Kidney tubule cell (primary cell): Measurements from ENCODE around the gene PIK3R4.

ENCODE experiments used
- DNase-seq: peaks from one replicate; pipeline ENCODE4 v3.0.0-alpha.2; 2018; ENCODE audit warnings: low spot score

The PIK3R4 gene

DNA sequence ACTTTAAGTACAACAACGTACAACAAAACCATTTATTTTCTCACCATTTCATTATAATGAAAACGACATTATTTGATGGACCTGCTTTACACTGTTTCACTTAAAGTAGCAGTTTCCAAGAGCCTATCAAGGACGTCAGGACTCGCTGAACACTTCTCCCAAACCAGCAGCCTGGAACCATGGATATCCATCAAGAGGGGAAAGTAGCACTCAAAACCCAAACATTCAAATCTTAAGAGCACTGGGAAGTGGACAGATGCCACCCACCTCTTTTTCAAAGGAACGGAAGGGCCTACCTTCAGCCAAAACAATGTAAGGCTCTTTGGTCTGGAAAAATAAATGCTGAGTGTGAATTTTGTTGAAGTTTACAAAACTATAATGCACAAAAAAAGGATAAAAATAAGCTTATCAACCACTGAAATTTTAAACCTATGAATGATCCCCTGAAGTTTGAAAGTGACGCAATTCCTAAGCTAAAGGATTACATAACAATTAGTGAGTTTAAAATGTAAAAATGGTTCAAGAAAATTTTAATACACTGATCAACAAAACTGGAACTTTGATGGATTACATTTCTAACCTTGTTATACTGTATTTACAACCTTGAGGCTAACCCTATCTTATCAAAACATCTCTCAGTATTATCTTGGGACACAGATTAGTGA lies 4.6 kb downstream of the PIK3R4 start:
- no peak for DNase-seq

DNA sequence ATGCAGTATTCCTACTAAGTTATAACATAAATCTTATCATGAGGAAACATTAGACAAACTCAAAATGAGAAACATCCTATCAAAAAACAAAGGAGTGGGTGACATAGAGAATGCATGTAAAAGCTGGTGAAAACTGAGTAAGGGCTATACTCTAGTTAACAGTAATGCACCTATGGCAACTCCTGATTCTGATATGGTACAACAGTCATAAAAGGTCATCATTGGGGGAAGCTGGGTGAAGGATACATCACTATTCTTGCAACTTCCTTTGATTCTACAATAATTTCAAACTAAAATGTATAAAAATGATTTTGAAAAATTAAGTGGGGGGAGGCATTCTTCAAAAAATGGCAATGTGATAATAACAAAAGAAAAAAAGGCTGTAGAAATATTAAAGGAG lies 6.8 kb downstream of the PIK3R4 start:
- no peak for DNase-seq

DNA sequence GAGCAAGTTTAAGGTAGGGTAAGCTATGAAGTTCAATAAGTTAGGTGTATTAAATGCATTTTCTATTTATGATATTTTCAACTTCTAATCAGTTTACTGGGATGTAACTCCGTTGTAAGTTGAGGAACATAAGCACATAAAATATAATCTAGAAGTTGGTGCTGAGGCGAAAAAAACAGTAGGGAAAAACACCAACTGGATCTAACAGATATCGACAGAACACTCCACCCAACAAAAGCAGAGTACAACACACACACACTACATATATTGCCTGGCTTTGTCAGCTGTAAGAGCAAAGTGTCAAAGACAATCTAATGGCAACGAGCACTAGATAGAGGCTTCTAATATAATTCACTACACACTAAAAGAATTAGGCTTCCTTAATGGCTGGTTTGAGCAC lies 8.4 kb downstream of the PIK3R4 start:
- no peak for DNase-seq

DNA sequence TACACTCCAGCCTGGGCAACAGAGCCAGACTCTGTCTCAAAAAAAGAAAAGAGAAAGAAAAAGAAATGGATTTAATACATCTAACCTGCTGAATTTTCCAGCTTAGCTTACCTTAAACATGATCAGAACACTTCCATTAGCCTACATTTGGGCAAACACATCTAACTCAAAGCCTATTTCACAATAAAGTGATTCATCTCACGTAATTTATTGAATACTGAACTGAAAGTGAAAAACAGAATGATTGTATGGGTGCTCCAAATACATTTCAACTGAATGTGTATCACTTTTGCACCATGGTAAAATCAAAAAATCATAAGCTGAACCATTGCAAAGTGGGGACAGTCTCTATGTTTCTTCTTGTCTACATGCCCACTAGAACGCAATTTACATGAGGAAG lies 9.0 kb downstream of the PIK3R4 start:
- DNase-seq, result no peak

DNA sequence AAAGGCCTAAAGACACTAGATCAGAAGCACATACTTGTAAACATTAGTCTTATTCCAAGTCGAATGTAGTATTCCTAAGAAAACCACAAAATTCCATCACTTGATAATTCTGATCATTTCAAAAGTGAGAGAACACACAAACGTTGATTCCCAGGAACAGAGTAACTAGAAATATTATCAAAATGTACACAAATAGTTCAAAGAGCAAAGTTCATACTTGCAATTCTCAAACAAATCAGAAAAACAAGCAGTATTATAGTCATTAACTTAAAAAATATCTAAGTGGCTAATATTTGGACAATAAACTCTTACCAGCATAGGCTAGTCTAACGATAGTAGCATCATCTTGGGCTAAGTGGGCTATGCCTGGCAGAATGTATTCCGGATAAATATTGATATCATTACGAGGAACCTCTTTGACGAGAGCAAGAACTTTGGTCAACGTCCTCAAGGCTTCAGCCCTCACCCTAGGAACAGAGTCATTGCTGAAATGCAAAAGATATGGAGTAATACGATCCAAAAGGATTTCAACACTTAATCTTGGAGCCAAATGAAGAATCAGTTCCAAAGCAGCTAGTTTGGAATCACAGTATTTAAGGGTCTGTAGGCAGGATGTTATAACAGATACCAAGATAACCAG lies 13.3 kb downstream of the PIK3R4 start:
- DNase-seq, result no peak

DNA sequence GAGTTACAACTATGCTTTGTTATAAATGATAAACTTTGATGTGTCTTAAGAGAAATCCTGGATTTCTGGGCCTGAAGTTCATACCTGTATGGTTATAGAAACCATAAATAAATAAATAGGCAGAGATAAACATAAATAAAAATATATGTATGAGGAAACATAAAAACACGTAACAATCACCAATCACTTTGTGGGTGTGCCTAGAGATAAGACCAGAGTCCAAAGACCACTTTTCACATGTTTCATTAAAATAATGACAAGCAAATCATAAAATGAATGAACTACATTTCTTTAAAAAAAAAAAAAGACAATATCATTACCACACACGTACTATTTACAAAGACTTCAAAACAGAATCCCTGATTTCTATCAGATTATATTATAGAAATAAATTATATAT lies 14.1 kb downstream of the PIK3R4 start:
- DNase-seq, result no peak

DNA sequence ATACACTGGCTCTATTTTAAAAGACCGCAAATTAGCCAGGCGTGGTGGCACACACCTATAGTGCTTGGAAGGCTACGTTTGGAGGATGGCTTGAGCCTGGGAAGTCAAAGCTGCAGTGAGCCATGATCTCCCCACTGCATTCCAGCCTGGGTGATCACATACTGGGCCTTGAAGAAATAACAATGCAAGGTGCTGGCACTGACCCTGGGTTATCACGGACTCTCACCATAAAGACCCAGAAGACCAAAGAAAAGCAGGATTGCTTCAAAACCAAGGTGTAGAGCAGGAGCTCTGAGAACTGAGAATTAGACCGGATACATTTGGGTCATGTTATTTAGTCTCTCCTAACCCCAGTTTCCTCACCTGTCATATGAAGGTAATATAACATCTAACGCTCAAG lies 14.8 kb downstream of the PIK3R4 start:
- no peak for DNase-seq

DNA sequence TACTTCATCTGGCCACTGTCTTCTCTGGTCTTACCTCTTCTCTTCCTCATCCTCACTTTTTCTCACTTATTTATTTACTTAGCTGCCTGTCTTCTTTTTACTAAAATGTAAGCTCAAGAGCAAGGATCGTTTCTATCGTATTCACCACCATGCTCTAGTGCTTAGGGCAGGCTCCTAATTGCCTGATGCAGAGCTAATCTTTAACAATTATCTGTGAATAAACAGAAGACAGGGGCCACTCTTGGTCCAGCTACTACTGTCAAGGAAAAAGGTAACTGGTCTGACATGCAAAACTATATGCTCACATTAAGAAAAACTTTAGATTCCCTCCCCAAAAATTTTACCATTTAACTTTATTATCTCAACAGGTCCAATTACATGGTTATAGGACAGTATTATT lies 17.5 kb downstream of the PIK3R4 start:
- DNase-seq, result no peak

DNA sequence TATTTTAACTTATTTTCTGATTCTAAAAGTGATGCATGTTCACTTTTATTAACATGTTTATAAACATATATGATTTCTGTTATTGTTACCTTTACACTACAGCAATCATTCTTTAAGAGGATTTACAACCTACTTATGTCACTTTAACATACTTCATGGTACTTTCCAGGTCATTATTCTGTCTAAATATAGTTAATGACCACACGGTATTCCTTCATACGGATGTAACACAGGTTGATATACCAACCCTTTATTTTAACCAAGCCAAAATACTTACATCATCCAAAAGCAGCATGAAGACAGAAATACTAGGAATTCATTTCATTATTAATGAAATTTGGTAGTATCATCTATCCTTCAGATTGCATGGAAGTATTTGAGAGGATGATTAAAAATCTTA lies 18.6 kb downstream of the PIK3R4 start:
- no peak for DNase-seq

DNA sequence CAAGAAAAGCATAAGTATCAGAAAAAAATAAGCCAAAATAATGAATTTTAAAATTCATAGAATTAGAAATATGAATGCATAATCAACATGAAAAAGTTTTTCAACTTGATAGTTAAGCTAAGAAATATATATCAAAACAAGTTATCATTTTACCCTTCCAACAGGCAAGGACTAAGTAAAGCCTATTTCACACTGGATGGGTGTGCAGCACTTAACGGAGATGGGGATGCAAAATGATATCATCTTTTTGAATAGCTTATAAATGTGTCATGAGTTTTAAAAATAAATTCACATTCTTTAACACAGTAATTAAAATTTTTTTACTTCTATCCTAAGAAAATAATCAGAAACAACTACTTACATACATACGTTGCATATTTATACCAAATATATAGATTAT lies 20.9 kb downstream of the PIK3R4 start:
- no peak for DNase-seq

DNA sequence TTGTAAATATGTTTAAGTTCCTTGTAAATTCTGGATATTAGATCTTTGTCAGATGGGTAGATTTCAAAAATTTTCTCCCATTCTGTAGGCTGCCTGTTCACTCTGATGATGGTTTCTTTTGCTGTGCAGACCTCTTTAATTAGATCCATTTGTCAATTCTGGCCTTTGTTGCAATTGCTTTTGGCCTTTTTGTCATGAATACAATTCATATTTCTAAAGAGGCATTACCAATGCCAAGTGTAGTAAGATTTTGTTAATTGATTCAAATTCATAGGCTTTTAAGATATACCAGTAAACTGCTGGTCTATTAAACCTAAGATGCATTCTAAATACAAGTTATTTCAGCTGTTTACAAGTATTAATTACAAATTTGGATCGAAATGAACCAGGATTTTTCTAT lies 31.0 kb downstream of the PIK3R4 start:
- DNase-seq, result no peak

DNA sequence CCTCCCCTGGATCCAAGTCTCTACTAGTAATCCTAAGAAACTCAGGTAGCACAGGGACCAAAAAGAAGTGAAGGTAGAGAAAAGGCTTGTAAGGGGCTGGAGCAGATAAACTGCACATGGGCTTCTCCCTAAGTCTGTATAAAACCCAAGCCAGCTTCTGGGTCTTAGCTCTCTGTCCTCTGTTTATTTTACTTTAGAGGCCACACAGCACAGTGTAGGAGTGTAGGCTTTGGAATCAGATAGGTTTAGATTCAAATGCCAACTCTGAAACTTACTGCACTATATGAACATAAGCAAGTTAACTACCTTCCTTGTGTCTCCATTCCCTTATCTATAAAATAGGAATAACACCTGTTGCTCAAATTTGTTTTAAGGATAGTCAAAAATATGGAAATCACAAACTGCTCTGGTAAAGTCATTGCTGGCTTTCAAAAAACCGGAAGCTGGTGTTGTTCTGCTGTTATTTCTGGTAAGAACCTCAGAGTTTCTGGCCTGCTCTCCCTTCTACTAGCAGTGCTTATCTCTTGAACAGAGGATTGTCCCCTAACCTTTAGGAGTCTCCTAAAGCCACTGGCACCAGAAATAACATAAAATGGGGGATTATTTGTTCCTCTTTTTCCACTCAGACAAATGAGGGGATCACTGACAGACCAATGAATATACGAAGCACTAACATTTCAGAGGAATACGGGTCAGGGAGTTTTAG lies 33.8 kb downstream of the PIK3R4 start:
- no peak for DNase-seq

DNA sequence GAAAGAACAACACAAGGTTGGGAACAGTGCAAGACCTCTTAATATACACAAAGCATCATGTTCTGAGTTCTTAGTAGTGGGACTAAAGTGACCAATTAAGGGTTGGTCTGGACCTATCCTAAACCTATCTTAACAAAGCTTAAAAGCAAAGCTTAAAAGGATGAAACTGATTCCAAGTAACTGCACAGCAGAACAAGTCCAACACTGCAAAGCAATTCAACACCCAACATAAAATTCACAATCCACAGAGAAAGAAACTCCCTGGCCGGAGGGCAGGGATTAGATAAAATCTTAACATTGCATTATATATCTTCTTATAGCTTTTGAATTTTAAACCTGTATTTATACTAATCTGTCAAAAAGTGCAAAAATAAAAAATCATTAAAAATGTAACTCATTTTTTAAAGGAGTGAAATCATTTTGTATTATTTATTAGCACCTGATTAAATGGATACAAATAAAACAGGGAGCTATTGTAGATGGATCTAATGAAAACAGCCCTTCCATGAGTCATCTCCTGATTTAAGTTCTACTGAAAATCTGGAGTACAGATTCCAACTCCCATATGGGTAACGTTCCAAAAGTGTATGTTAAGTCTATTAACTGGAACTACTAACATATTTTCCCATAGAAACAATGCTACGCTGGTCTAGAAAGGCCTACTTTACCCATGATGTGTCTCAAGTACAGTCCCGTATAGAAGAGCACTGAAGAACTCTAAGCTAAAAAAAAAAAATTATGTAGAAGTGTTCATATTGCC lies 34.9 kb downstream of the PIK3R4 start:
- no peak for DNase-seq

DNA sequence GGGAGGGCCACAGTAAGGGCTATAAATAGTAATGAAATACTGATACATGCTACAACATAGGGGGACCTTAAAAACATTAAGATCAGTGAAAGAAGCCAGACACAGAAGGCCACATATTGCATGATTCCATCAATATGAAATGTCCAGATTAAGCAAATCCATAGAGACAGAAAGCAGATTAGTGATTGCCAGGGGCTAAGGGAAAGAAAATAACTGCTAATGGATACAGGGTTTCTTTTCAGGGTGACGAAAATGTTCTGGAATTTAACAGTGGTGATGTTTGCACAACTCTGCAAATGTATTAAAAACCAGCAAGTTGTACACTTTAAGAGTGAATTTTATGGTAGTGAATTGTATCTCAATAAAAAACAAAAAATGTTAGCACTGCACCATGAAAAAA lies 37.0 kb downstream of the PIK3R4 start:
- no peak for DNase-seq

DNA sequence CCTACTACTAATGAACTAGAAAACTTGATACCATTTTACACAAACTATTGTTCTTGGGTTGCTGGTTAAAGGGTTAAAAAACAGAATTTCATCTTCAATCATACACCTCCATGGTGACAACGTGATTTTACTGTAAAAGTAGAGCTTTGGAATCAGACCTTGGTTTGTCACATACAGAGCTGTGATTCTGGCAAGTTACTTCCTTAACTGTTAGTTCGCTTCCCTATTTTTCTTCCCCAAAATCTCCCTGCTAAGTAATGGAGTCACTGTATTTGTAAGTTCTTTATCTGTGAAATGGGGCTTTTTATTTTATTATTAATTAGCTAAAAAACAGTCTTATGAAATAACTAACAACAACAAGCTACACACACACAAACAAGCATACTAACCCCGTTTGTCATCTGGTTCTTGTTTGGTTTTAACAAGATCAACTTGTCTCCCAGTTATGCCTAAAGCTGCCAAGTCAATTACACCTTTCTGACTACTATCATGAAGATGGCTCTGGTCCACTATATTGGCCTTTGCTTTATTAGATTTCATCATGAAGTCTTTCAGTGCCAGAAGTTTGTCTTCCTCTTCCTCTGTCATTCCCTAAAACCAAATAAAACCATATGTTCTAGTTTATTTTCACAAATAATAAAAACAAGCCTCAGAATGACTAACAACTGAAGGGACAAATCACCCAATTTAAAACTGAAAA lies 38.6 kb downstream of the PIK3R4 start:
- no peak for DNase-seq

DNA sequence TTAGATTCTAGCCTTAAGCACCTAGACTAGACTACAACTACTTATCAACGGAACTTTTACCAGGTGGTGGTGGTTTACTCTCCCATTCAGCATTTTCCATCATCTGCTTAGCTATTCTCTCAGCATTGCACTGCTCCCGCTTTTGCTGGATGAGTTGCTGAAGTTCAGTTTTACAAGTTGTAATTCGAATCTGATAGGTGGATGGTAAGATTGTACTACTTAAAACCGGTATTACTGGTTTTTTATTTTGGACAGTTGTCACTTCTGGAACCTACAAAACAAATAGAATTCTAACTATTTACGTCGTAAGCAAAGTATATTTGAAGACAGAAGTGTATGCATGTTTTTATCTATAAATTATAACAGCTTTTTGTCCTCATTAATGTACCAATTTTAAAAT lies 41.1 kb downstream of the PIK3R4 start:
- no peak for DNase-seq

DNA sequence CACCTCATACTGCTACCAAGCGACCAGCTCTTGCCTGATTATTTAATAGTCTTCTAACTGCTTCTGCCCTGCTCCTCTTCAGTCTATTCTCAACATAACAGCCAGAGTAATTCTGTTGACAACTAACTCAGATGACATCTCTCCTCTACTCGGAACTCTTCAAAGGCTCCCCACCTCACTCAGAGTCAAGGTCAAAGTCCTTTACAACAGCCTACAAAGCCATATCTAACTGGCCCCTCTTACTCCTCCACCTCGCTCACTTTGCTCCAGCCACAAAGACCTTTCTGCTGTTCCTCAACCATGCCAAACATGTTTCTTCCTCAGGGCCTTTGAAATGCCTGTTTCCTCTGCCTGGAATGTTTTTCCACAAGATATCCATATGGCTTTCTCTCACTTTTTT lies 43.6 kb downstream of the PIK3R4 start:
- DNase-seq, result no peak

DNA sequence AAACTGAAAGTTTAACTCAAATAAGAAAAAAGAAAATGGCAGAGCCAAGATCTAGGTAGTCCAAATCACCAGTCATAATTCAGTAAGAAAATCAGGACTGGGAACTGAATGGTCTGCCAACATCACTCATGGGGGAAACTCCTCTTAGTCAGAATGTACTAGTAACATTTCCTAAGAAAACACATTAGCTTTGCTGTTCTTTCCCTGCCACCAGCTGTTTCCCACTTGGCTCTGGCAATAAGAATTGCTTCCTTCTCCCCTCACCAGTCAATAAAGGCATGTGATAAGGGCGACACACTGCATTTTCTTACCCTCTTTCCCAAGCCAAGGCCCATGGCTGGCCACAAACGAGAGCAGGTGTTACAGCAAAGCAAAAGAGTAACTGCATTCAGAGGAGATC lies 46.1 kb downstream of the PIK3R4 start:
- DNase-seq, result peak; percentile 3

DNA sequence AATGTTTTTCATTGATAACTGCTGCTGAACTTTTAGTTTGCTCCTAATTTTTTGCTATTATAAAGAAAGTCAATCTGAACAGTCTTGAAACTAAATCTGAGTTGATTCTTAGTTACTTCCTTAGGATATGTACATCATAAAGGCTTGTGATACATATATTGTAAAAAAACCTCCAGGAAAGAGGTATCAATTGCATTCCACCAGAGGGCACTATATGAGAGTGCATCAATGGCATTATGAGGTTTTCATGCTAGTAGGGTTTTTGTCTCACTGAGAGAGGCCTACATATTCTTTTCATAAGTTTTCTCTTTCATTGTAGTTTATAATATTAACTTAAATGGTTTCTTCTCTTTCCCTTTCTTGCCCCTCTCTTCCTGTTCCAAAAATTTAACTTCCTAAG lies 46.9 kb downstream of the PIK3R4 start:
- peak; percentile 22 for DNase-seq

DNA sequence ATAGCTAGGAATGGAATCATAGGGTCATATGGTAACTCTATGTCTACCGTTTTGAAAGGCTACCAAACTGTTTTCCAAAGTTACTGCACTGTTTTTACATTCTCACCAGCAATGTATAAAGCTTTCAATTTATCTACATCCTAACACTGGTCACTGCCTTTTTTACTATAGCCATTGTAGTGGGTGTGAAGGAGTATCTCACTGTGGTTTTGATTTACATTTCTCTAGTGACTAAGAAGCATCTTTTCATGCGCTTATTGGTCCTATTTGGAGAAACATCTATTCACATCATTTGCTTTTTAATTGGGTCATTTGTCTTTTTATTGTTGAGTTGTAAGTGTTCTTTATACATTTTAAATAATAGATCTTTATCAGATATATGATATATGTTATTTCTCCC lies 53.3 kb downstream of the PIK3R4 start:
- DNase-seq, result no peak

DNA sequence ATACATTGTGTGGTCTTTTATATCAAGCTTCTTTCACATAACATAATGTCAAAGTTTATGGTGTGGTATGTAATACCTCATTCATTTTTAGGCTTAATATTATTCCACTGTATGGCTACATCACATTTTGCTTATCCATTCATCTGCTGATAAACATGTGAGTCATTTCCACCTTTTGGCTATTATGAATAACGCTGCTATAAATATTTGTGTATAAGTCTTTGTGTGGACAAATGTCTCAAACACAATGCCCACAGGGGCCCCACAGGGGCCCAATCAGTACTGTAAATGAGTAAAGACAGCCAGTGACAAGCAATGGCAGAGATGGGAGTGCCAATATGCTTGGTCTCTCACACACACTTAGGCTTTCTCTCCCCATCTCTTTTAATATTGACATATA lies 54.2 kb downstream of the PIK3R4 start:
- peak; percentile 3 for DNase-seq
